Ishikawa (cell line): ENCODE measurements around the gene VPS4B.

Source experiments
- CEBPB ChIP-seq: IDR thresholded peaks from 2 replicates; pipeline ENCODE4 v1.6.1; 2012
- CREB1 ChIP-seq: IDR thresholded peaks from 2 replicates; pipeline ENCODE4 v1.6.1; 2012; ENCODE audit warnings: low read depth
- EGR1 ChIP-seq: IDR thresholded peaks from 2 replicates; pipeline ENCODE4 v1.6.1; 2012
- EP300 ChIP-seq: IDR thresholded peaks from 2 replicates; pipeline ENCODE4 v1.6.1; 2012; ENCODE audit warnings: borderline replicate concordance
- FOXM1 ChIP-seq: IDR thresholded peaks from 2 replicates; pipeline ENCODE4 v1.6.1; 2012; ENCODE audit warnings: low read depth, borderline replicate concordance
- MAX ChIP-seq: IDR thresholded peaks from 2 replicates; pipeline ENCODE4 v1.6.1; 2012
- NFIC ChIP-seq: IDR thresholded peaks from 2 replicates; pipeline ENCODE4 v1.6.1; 2012
- RAD21 ChIP-seq: IDR thresholded peaks from 2 replicates; pipeline ENCODE4 v1.6.1; 2012; ENCODE audit warnings: low read depth
- REST ChIP-seq: IDR thresholded peaks from 2 replicates; pipeline ENCODE4 v1.6.1; 2012; ENCODE audit warnings: low read depth, mild to moderate bottlenecking
- TAF1 ChIP-seq: IDR thresholded peaks from 2 replicates; pipeline ENCODE4 v1.6.1; 2012; ENCODE audit warnings: low read depth, mild to moderate bottlenecking
- TCF12 ChIP-seq: IDR thresholded peaks from 2 replicates; pipeline ENCODE4 v1.6.1; 2012; ENCODE audit warnings: low read depth
- TEAD4 ChIP-seq: IDR thresholded peaks from 2 replicates; pipeline ENCODE4 v1.6.1; 2012
- YY1 ChIP-seq: IDR thresholded peaks from 2 replicates; pipeline ENCODE4 v1.6.1; 2012; ENCODE audit warnings: low read depth
- ZBTB7A ChIP-seq: IDR thresholded peaks from 2 replicates; pipeline ENCODE4 v1.6.1; 2012; ENCODE audit warnings: low read depth
- TF ChIP-seq, protein P1 (sequence below): IDR thresholded peaks from 2 replicates; pipeline ENCODE4 v1.6.1; 2012

The VPS4B gene

GRCh38 chr18:63394954-63395353 lies 27.3 kb downstream of the VPS4B start:
- TF ChIP-seq TAF1 (no peak), TCF12 (no peak), RAD21 (no peak)

DNA sequence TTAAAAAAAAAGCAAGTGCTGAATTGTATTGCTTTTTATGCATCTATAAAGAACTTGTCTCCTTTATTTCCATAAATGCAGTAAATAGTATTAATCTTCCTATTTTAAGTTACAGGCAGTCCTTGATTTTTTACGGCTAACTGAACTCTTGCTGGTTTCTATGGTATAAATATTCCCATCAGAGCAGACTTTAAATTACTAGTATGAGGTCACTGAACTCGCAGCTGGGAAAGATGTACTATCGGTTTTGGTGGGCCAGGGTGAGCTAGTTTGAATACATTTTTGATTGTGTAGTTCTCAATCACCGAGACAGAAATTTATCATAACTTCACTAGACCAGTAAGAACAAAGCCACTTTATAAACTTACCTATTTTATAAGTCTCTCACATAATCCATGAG lies 34.4 kb downstream of the VPS4B start:
- TF ChIP-seq TAF1 (no peak), CEBPB (no peak), CREB1 (no peak), EGR1 (no peak), TCF12 (no peak), YY1 (no peak), NFIC (no peak), MAX (no peak), EP300 (no peak), RAD21 (no peak), REST (no peak), FOXM1 (no peak)
- TF ChIP-seq, protein P1, sequence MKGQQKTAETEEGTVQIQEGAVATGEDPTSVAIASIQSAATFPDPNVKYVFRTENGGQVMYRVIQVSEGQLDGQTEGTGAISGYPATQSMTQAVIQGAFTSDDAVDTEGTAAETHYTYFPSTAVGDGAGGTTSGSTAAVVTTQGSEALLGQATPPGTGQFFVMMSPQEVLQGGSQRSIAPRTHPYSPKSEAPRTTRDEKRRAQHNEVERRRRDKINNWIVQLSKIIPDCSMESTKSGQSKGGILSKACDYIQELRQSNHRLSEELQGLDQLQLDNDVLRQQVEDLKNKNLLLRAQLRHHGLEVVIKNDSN, result no peak

GRCh38 chr18:63382843-63383242 lies 39.4 kb downstream of the VPS4B start:
- TF ChIP-seq EGR1 (no peak), CREB1 (no peak), EP300 (no peak), TAF1 (no peak), TCF12 (no peak)

- TF ChIP-seq RAD21 (no peak), EP300 (no peak), CEBPB (no peak), TAF1 (no peak), FOXM1 (no peak), TCF12 (no peak), MAX (no peak), EGR1 (no peak), REST (no peak), NFIC (no peak), YY1 (no peak), ZBTB7A (no peak), TEAD4 (no peak), CREB1 (no peak)
- TF ChIP-seq, protein P1, result no peak
Measured at GRCh38 chr18:63379639-63379962, 42.7 kb downstream of the VPS4B start.

- TF ChIP-seq FOXM1 (no peak), RAD21 (no peak), TEAD4 (no peak), MAX (no peak), TAF1 (no peak), CREB1 (no peak)
- TF ChIP-seq, protein P1, result no peak
Measured at GRCh38 chr18:63378919-63379638, 43.2 kb downstream of the VPS4B start.

GRCh38 chr18:63377275-63377980 lies 44.8 kb downstream of the VPS4B start:
- TF ChIP-seq ZBTB7A, result no peak
- no peak for TF ChIP-seq TEAD4
- TF ChIP-seq, protein P1, result no peak
- TF ChIP-seq FOXM1, result no peak
- TF ChIP-seq NFIC, result no peak
- no peak for TF ChIP-seq MAX
- no peak for TF ChIP-seq YY1
- no peak for TF ChIP-seq TCF12
- TF ChIP-seq CREB1, result no peak
